Progenitor cell of endocrine pancreas (in vitro differentiated cells): ENCODE data around the gene ADAMTS7. TPM values are rescaled to one million over a fixed set of nuclear protein-coding genes. Genes with fewer than 3 reads are reported as not detected.
"Not testable (repeated sequence)": the region's sequence is repeated elsewhere in the genome, so short reads cannot be mapped to it uniquely, and the experiment has no call there.

Source experiments
- DNase-seq: peaks from one replicate; pipeline ENCODE4 v3.0.0; 2021; ENCODE audit warnings: low spot score; ENCODE audit not compliant: unreplicated experiment
- H3K27ac Mint-ChIP-seq: 2 replicates; pipeline ENCODE4 v1.8.0; 2021; ENCODE audit warnings: mild to moderate bottlenecking, moderate library complexity, mixed read lengths
- H3K27me3 Mint-ChIP-seq: 2 replicates; pipeline ENCODE4 v1.8.0; 2021; ENCODE audit warnings: mixed read lengths
- H3K36me3 Mint-ChIP-seq: 2 replicates; pipeline ENCODE4 v1.8.0; 2022; ENCODE audit warnings: mixed read lengths; ENCODE audit not compliant: insufficient read depth
- H3K4me1 Mint-ChIP-seq: 2 replicates; pipeline ENCODE4 v1.8.0; 2021; ENCODE audit warnings: low read depth, mixed read lengths
- H3K4me3 Mint-ChIP-seq: 2 replicates; pipeline ENCODE4 v1.8.0; 2021; ENCODE audit warnings: low read depth, mild to moderate bottlenecking, moderate library complexity, mixed read lengths
- H3K9me3 Mint-ChIP-seq: 2 replicates; pipeline ENCODE4 v1.8.0; 2021; ENCODE audit warnings: low read depth, mixed read lengths
- total RNA-seq: library from RNA; stranded (reverse); gene quantifications from 2 replicates; pipeline ENCODE4 v1.2.1, GENCODE V29; 2021
- TF ChIP-seq, protein P1 (sequence below): fragments of 200-600 bp; sonication (generic); IDR thresholded peaks from one replicate; pipeline ENCODE4 v1.5.0; 2021; ENCODE audit warnings: antibody characterized with exemption, mild to moderate bottlenecking; ENCODE audit not compliant: unreplicated experiment

Gene ADAMTS7
- total RNA-seq, 1 donor from 2014 or later: 127 TPM

DNA sequence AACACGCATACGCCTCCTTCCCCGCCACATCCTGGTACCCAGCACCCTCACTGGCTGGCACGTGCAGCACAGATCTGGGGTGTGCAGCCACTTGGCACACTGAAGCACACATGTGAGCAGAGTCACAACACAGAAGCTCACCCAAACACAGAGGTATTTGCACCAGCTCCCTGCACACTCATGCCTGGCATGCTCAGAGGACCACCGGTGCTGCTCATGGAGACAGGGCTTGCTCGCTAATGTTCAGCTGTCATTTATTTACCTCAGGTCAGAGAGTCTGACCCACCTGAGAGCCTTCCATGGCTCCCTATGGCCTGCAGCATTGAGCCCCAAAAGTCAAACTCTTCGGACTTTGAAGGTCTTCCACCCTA lies 70.4 kb downstream of the ADAMTS7 start:
- no peaks in the 10 kb centered on the region for H3K4me1 Mint-ChIP-seq
- TF ChIP-seq, protein P1, sequence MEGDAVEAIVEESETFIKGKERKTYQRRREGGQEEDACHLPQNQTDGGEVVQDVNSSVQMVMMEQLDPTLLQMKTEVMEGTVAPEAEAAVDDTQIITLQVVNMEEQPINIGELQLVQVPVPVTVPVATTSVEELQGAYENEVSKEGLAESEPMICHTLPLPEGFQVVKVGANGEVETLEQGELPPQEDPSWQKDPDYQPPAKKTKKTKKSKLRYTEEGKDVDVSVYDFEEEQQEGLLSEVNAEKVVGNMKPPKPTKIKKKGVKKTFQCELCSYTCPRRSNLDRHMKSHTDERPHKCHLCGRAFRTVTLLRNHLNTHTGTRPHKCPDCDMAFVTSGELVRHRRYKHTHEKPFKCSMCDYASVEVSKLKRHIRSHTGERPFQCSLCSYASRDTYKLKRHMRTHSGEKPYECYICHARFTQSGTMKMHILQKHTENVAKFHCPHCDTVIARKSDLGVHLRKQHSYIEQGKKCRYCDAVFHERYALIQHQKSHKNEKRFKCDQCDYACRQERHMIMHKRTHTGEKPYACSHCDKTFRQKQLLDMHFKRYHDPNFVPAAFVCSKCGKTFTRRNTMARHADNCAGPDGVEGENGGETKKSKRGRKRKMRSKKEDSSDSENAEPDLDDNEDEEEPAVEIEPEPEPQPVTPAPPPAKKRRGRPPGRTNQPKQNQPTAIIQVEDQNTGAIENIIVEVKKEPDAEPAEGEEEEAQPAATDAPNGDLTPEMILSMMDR: no peak
- DNase-seq: no peak
- H3K4me3 Mint-ChIP-seq: no peak overlapping the region
- no peaks in the 10 kb centered on the region for H3K36me3 Mint-ChIP-seq
- no peak overlapping the region for H3K27ac Mint-ChIP-seq
- H3K27me3 Mint-ChIP-seq: peaks cover 6% of the 10 kb centered on the region
- no peaks in the 10 kb centered on the region for H3K9me3 Mint-ChIP-seq

DNA sequence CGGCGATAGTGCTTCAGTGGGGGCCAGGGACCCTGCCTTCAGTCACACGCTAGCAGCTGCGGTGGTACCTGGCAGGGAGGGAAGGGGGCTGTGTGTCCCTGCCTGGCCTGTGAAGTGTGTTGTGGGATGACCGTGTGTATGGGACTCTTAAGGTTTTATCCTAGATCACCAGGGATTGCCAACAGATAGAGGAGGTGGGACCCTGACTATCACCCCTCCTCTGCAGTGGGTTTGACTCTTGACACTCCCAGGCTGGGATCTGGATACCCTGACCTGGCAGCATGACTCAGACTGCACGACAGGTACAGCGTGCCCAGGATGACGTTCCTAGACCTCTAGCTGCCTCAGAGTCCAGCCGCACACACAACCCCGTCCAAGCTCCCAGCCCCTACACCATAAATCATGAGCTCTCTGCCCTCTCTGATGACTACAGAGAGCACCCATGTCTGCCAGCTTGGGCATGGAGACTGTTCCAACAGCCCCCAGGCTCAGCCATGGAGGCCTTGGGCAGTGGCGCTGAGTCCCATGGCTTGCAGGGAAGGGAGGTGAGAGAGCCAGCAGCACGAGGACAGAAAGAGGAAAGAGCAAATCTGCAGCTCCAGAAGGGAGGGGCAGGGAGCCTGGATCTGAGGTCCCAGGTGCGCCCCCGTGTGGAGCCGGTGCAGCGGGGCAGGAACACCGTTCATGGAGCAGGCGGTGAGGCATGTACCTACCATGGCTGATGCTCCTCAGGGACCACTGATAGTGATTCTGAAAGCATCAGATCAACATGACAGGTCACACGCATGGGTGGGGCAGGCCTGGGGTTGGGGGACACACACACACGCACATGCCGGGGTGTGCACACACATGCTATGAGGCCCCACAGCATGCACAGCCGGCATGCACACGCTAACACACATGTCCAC lies 71.0 kb downstream of the ADAMTS7 start:
- Mint-ChIP-seq H3K4me3 (no peak overlapping the region), H3K36me3 (no peaks in the 10 kb centered on the region), H3K27ac (no peak overlapping the region), H3K27me3 (peaks cover 6% of the 10 kb centered on the region), H3K9me3 (no peaks in the 10 kb centered on the region), H3K4me1 (no peaks in the 10 kb centered on the region)
- DNase-seq: no peak
- TF ChIP-seq, protein P1: peak; percentile 43

DNA sequence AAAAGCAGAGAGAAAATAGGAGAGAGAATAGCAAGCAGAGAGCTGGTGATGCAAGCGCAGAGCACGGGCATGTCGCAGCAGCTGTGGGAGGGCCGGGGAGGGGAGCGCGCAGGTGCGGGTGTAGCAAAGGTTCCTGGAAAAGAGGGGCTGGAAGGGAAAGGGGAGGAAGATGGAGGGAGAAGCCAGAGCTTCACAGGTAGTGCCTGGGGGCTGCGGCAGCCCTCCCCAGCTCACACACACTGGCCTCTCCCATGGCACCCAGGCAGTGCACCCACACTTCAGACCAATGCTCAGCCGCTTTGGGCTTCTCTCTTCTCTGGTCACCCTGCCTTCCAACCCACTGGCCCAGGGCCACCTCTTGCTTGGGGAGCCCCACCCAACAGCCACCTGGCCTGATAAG lies 72.1 kb downstream of the ADAMTS7 start:
- Mint-ChIP-seq H3K4me3 (no peak overlapping the region), H3K27me3 (peaks cover 15% of the 10 kb centered on the region), H3K9me3 (no peaks in the 10 kb centered on the region), H3K27ac (no peak overlapping the region), H3K4me1 (no peaks in the 10 kb centered on the region), H3K36me3 (no peaks in the 10 kb centered on the region)
- no peak for DNase-seq
- TF ChIP-seq, protein P1: no peak

DNA sequence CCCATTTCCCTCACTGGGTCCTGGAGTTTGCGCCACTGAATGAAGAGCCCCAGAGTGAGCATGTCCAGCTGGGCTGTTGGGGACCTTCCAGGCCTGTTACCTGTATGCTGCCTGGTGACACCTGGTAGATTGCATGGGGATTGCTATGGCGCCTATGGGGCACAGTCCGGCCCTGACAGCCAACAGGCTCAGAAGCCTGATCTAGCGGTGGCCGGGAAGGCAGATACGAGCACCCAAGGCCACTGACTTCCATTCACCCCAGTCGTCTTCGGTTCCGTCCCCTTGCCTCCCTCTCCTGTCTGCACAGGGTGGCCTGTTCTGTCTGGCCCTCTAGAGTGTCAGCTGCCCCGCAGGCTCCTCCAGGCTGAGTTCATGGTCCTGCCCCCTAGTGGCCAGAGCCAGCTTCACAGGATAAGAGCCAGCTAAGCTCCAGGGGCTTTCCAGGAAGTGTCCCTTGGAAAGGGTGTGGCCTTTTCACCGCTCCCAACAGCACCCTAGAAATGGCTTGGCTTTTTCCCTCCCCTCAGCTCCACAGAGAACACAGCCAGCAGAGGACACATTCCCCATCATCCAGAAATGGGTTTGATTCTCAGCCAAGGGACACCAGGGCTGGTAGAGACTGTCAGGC lies 73.2 kb downstream of the ADAMTS7 start:
- DNase-seq: peak; percentile 57
- not testable (repeated sequence) for H3K4me1 Mint-ChIP-seq, H3K9me3 Mint-ChIP-seq, H3K27ac Mint-ChIP-seq, H3K4me3 Mint-ChIP-seq, H3K36me3 Mint-ChIP-seq
- peaks cover 24% of the 10 kb centered on the region for H3K27me3 Mint-ChIP-seq
- TF ChIP-seq, protein P1: peak; percentile 70

DNA sequence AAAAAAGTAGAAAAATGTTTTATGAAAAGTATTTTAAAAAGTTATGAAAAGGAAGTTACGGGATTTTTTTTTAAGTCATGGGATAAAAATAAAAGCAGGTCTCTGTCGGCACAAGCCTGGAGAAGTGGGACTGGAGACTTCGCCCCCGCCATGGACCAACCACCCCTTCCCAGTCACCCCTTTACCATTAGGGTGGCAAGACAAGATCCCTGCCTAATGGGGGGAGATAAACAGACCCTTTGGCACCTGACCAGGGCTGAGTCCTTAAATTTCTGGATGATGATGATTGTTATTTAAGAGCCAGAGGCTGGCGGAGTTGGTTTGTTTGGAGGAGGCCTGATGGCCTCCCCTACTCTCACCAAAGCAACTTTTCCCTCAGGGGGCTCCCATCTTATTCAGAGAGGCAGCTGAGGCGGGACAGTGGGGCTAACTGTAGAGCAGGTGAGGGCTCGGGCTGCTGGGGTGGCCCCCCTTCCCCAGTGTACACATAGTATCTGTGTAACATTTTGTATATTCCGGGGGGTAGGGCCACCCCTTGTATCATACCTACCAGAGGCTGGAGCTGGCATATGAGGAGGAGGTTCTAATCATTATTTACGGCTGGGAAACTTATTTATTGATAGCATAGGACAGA lies 74.0 kb downstream of the ADAMTS7 start:
- DNase-seq: no peak
- Mint-ChIP-seq H3K9me3 (no peaks in the 10 kb centered on the region), H3K4me1 (no peaks in the 10 kb centered on the region), H3K27me3 (peaks cover 30% of the 10 kb centered on the region), H3K4me3 (no peak overlapping the region), H3K27ac (no peak overlapping the region), H3K36me3 (no peaks in the 10 kb centered on the region)
- TF ChIP-seq, protein P1: no peak

DNA sequence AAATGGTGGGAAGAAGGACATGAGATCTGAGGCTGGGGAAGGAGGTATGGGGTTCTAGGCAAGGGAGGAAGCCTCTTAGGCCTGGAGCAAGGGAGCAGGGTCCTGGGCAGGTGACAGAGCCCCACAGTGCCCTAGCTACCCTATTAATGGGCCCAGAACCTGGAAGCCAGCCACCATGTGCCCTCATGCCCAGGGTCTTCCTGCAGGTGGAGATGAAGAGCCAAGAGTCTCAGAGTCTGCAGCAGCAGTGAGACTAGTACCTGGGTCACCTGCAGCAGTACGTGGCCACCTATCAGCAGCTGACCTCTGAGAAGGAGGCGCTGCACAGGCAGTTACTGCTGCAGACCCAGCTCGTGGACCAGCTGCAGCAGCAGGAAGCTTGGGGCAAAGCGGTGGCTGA lies 75.0 kb downstream of the ADAMTS7 start:
- H3K27ac Mint-ChIP-seq, DNase-seq, H3K4me1 Mint-ChIP-seq, H3K4me3 Mint-ChIP-seq, H3K36me3 Mint-ChIP-seq, H3K9me3 Mint-ChIP-seq: not testable (repeated sequence)
- peaks cover 37% of the 10 kb centered on the region for H3K27me3 Mint-ChIP-seq
